GM13976 (cell line): ENCODE data around the gene DHRS3.

Experiments
- DNase-seq: peaks from one replicate; pipeline ENCODE4 v3.0.0; 2012; ENCODE audit warnings: low spot score
- CTCF ChIP-seq: IDR thresholded peaks from 2 replicates; pipeline ENCODE4 v1.5.1; 2012; ENCODE audit warnings: borderline replicate concordance, mild to moderate bottlenecking; ENCODE audit not compliant: insufficient read depth; ENCODE audit errors: extremely low read depth, missing control alignments, control extremely low read depth
- in situ Hi-C: fragments of 300-500 bp; cut with MboI; formaldehyde crosslinking; loops from one replicate; pipeline ENCODE4 v1.12.0; 2022; ENCODE audit warnings: low sequenced_read_pairs, mixed read lengths, inconsistent platforms; ENCODE audit not compliant: unreplicated experiment

DHRS3 gene

DNA sequence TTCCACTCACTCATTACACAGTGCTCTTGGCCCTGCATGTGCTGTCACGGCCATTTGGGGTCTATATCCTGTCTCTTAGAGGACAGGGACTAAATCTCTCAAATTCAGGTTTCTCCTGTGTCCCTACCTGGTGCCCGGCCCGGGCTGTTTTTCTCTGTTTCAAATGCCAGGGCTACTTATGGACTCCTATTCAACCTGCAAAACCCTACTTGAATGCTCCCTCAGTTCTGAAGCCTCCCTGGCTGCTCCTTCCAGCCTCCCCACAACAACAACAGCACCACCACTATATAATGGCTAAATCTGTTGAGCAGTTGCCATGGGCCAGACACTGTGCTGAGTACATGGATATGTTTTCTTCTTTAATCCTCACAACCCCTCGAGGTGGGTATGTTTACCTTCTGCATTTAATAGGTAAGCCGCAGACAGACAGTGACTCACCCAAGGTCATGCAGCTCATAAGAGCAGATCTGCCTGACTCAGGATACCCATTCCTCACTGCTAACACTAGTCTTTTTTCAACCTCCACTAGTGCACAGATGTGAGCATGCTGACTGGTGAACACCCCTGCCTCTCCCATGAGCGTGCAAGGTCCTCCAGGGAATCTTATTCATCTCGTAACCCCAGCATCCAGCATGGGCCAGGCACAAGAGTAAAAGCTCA is 29.9 kb downstream of the DHRS3 start:
- no peak for TF ChIP-seq CTCF
- in situ Hi-C loops, result no loop called here
- no peak for DNase-seq

- DNase-seq, result no peak
- in situ Hi-C loops, result no loop called here
- TF ChIP-seq CTCF, result no peak
Observed at GRCh38 chr1:12585951-12586942, 31.8 kb downstream of the DHRS3 start.

- no peak for TF ChIP-seq CTCF
- DNase-seq, result no peak
- in situ Hi-C loops, result no loop called here
Observed at GRCh38 chr1:12585536-12585935, 32.5 kb downstream of the DHRS3 start.

DNA sequence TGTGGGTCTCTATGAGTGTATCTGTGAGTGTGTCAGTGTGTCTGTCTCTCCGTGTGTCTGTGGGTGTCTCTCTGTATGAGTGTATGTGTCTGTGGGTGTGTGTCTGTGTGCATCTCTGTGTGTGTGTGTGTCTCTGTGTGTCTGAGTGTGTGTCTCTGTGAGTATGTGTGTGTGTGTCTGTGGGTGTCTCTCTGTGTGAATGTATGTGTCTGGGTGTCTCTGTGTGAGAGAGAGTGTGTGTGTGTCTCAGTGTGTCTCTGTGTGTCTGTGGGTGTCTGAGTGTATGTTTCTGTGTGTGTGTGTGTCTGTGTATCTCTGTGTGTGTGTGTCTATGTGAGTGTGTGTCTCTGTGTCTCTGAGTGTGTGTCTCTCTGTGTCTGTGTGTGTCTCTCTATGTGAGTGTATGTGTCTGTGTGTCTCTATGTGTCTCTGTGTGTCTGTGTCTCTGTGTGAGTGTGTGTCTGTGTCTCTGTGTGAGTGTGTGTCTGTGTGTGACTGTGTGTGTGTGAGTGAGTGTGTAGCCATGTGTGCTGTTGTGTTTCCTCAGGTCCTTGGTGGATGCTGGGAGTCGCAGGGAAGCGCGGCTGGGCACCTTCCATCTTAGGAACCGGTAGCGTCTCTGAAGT is 33.0 kb downstream of the DHRS3 start:
- TF ChIP-seq CTCF, result no peak
- in situ Hi-C loops, result no loop called here
- no peak for DNase-seq

- no peak for DNase-seq
- in situ Hi-C loops, result no loop called here
- no peak for TF ChIP-seq CTCF
Observed at GRCh38 chr1:12583484-12583883, 34.5 kb downstream of the DHRS3 start.

DNA sequence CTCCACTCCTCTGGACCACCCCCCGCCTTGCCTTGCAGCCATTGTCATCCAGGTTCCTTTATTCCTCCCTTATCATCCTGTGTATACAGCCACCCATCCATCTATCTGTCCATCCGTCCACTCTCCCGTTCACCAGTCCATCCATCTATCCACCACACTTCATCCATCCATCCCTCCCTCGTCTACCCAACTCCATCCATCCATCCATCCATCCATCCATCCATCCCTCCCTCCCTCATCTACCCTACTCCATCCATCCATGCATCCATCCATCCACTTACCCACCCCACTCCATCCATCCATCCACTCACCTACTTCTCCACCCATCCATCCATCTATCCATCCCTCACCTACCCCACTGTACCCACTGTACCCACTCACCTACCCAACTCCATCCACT is 35.4 kb downstream of the DHRS3 start:
- in situ Hi-C loops, result no loop called here
- no peak for TF ChIP-seq CTCF
- no peak for DNase-seq
